ENCODE results near the gene DAPK3.
"Not testable (repeated sequence)": the region's sequence is repeated elsewhere in the genome, so short reads cannot be mapped to it uniquely, and the experiment has no call there.

DAPK3 gene

GRCh38 chr19:3952755-3953276 is 18.1 kb downstream of the DAPK3 start:
- FAIRE-seq, result not testable (repeated sequence)

GRCh38 chr19:3950871-3951861 is 19.7 kb downstream of the DAPK3 start:
- FAIRE-seq, result peak; percentile 64

- FAIRE-seq, result no peak
Observed at GRCh38 chr19:3949997-3950859, 20.7 kb downstream of the DAPK3 start.

- no peak for FAIRE-seq
Observed at GRCh38 chr19:3949294-3949693, 21.6 kb downstream of the DAPK3 start.

GRCh38 chr19:3947316-3947933 is 23.5 kb downstream of the DAPK3 start:
- FAIRE-seq, result not testable (repeated sequence)

DNA sequence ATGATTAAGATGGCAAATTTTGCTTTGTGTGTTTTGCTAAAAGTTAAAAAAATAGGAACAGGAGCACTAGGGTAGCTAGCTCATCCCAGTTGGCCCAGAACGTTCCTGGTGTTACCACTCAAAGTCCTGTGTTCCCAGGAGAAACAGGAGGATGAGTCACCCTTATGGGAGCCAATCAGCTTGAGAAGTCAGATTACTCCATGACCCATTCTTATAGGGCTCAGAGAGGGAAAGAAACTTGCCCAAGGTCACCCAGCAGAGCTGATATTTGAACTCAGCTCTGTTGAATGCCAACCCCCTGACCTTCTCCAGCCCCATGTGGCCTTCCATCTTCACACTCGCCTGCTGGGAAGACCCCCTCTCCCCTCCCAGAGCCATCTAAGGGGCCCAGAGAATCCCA is 25.1 kb downstream of the DAPK3 start:
- peak; percentile 92 for FAIRE-seq

GRCh38 chr19:3944018-3944721 is 26.7 kb downstream of the DAPK3 start:
- FAIRE-seq, result peak; percentile 31

- no peak for FAIRE-seq
Observed at GRCh38 chr19:3942790-3943409, 28.0 kb downstream of the DAPK3 start.

DNA sequence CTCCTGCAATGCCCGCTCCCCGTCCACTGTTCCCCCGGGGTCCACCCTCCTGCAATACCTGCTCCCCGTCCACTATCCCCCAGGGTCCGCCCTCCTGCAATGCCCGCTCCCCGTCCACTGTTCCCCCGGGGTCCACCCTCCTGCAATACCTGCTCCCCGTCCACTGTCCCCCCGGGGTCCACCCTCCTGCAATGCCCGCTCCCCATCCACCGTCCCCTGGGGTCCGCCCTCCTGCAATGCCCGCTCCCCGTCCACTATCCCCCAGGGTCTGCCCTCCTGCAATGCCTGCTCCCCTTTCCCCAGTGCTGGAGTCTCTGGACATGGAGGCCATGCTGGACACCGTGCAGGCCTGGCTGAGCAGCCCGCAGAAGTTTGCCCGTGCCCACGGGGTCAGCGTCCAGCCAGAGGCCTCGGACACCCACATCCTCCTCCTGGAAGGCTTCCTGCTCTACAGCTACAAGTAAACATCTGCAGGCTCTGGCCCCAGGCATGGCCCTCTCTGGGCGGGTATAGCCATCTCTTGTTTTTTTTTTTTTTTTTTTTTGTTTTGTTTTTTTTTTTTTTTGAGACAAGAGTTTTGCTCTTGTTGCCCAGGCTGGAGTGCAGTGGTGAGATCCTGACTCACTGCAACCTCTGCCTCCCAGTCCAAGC is 32.5 kb downstream of the DAPK3 start:
- FAIRE-seq, result not testable (repeated sequence)

DNA sequence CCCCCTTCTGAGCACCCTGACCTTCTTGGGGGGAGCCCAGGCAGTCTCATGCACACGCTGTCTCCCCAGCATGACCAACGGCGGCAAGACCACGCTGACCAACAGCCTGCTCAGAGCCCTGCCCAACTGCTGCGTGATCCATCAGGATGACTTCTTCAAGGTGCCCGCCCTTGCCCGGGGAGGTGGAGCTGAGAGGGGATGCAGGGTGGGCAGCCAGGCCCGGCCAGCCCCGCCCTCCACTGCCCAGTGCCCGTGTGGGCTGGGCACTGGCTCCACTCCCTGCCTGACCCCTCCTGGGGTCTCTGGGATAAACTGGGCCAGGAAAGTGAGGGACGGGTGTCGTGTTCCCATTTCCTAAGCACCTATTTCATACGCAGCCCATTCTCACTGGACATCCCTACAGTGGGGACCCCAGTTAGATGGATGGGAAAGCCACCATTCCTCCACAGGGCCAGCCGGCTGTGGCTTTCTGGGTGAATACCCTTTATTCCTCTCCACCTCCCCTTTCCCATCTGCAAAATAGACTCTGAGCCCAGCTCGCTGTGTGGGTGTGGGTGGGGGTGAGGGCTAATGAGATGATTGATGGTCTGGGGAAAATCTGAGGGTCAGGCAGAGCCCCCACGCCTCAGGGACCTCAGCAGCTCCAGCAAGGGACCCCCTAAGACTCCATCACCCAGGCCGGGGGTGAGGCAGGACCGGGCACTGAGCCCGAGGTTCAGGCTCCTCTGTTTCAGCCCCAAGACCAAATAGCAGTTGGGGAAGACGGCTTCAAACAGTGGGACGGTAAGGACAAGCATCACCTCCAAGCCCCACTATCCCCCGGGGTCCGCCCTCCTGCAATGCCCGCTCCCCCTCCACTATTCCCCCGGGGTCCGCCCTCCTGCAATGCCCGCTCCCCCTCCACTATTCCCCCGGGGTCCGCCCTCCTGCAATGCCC is 34.1 kb downstream of the DAPK3 start:
- no peak for FAIRE-seq

GRCh38 chr19:3932931-3933810 is 37.7 kb downstream of the DAPK3 start, which contains the start of gene NMRK2:
Gene NMRK2 (plus strand): TSS chr19:3933069. CDS start chr19:3933672, 603 bp downstream.
- FAIRE-seq, result peak; percentile 97

DNA sequence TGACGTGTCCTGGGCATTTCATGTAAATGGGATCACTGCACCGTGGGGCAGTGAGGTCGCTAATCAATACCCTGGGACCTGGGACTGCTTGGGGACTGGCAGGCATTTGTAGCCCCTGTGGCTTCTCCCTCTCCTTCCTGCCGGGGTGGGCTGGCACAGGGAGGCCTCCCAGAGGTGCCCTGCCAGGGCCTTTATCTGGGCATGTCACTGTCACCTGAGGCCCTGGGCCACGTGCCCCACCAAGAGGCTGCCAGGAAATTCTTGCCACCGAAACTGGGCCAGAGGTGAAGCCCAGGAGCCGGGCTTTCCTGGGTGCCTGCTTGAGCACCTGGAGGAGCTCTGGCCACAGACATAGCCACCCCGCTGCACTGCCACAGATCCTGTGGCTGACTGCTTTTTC is 39.9 kb downstream of the DAPK3 start:
- no peak for FAIRE-seq

GRCh38 chr19:3923912-3924311 is 47.0 kb downstream of the DAPK3 start:
- FAIRE-seq, result no peak

GRCh38 chr19:3923096-3923758 is 47.7 kb downstream of the DAPK3 start:
- FAIRE-seq, result no peak

DNA sequence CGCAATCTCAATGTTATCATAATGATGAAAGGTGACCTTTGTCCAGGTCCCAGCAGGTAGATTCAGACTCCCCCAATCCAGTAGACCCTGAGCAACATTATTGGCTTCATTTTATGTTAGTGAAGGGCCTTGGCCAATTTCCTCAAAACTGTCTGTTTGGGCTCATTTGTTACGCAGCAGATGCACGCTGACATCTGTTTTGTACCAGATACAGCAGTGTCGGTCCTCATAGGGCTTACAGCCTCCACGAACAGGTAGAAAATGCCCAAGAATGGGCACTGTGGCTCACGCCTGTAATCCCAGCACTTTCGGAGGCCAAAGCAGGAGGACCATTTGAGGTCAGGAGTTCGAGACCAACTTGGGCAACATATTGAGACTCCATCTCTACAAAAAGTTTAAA is 51.1 kb downstream of the DAPK3 start:
- no peak for FAIRE-seq

DNA sequence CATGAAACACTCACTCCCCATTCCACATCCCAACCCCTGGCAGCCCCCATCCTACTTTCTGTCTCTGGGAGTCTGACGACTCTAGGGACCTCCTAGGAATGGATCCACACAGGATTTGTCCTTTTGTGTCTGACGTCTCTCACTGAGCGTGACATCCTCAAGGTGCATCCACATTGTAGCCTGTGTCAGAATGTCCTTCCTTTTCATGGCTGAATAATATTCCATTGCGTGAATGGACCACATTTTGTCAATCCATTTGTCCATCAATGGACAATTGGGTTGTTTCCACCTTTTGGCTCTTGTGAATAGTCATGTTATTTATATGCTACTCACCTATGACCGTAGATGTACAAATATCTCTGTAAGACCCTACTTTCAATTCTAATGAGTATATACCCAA is 54.9 kb downstream of the DAPK3 start:
- FAIRE-seq, result no peak

DNA sequence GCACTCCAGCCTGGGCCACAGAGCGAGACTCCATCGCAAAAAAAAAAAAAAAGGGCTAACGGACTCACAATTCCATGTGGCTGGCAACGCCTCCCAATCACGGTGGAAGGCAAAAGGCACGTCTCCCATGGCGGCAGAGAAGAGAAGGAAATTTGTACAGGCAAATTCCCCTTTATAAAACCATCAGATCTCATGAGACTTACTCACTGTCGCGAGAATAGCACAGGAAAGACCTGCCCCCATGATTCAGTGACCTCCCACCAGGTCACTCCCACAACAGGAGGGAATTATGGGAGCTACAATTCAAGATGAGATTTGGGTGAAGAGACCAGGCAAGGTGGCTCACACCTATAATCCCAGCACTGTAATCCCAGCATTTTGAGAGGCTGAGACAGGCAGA is 56.7 kb downstream of the DAPK3 start:
- FAIRE-seq, result no peak

GRCh38 chr19:3910105-3910504 is 60.8 kb downstream of the DAPK3 start:
- no peak for FAIRE-seq
